HUDEP-2 (cell line): ENCODE results near the gene KCNH2.

ENCODE experiments used
- DNase-seq, 76 experiments: peaks; one replicate each; lab custom pipeline; 2025; ENCODE audit not compliant: unreplicated experiment in 76 of 76; lab: John Stamatoyannopoulos, UW

The KCNH2 gene

GRCh38 chr7:150976529-150977381 lies 1.4 kb downstream of the KCNH2 start:
- DNase-seq = peak in 1 of 76 experiments; percentile 48

- no peak for DNase-seq
These were observed 2.4 kb downstream of the KCNH2 start for GRCh38 chr7:150975536-150976319.

- peak in 68 of 76 experiments; percentile 12 to 91 (median 76) for DNase-seq
These were observed 3.4 kb downstream of the KCNH2 start for GRCh38 chr7:150974468-150975391.

GRCh38 chr7:150973571-150974451 lies 4.3 kb downstream of the KCNH2 start:
- no peak for DNase-seq

GRCh38 chr7:150972741-150973140 lies 5.4 kb downstream of the KCNH2 start:
- no peak for DNase-seq

GRCh38 chr7:150972023-150972468 lies 6.1 kb downstream of the KCNH2 start:
- DNase-seq = no peak

- no peak for DNase-seq
These were observed 6.7 kb downstream of the KCNH2 start for GRCh38 chr7:150971242-150972022.

- DNase-seq = no peak
These were observed 7.7 kb downstream of the KCNH2 start for GRCh38 chr7:150970424-150970823.

DNA sequence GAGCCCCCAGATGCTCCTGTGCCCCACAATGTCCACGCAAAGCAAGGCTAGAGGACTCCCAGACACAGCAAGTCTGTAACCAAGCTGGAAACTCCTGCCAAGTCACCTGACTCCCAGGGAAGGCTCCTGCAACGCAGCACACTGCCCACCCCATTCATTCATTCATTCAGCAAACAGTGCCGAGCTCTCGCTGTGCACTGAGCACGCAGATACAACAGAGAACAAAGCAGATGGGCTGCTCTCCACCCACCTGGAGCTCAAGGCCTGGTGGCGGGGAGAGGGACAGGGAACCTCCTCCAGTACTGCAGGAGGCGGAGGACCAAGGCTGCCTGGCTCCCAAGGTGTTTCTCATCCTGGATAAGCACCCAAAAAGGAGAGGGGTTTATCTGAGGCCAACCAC lies 8.6 kb downstream of the KCNH2 start:
- DNase-seq = no peak

DNA sequence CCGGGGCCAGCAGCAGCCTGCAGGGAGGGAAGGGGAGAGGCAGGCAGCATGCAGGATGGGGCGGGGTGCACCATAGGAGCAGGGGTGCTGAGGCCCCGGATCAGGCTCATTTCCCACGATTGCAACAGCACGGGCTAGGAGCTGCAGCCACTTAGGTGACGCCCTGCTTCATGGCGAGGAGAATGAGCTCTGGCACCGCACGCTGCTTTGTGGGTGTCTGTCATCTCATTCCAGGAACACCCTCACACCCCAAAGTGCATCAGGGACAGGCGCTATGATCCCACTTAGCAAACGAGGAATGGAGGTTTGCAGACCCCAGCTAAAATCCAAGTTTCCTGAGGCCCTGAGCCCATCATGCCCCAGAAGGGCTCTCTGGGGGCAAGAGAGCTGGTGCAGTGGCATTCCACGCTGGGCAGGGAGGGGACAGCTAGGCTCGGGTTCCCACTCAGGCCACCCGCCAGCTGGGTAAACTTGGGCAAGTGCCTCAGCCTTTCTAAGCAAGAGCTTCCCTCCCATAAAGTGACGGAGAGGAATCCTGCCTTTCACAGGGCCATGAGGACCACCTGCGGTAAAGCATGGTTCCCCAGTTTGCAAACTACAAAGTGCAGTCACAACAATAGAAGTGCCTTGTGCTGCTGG lies 9.3 kb downstream of the KCNH2 start:
- DNase-seq = no peak

GRCh38 chr7:150968056-150968733 lies 9.9 kb downstream of the KCNH2 start:
- no peak for DNase-seq

- DNase-seq = no peak
These were observed 10.8 kb downstream of the KCNH2 start for GRCh38 chr7:150967349-150967748.

DNA sequence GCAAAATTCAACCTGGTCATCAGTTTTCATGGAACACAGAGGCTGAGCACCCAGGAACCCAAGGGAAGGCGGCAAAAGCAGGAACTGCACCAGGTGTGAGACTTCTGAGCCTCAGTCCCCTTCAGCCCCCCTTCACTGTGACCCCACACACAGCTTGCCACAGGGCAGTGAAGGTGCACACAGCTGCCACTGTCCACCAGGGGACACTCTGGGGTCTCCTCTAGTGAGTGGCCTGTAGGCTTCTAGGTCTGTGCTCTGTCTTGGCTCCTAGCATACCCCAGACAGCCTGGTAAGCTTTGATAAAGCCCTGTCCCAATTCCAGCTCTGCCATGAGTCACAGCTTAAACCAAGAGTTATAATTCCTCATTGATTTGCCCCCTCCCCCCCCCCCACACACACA lies 12.1 kb downstream of the KCNH2 start:
- DNase-seq = peak in 43 of 76 experiments; percentile 15 to 69 (median 48)

DNA sequence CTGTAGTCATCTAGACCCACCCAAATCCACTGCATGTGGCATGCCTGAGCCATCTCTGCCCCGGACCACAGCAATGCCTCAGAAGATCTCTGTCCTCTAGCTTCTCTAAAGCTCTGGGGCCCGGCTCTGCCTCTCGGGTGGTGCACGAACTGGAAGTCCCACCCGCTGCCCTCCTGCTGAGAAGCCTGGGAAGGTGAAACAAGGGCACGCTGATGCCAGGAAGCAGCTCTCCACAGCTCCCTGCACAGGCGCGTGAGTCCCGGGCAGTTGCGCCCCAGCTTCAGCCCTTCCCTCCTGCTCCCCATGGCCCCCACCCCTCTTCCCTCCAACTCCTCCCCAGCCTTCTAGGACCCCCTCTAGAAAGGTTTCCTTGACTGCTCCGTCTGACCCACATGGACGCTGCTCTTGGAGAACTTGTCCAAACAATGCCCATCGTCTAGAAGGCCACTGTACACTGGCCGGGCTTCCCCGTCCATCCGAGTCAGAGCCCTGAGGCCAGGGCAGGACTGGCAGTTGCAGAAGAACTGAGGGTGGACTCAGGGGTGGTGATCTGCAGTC lies 12.8 kb downstream of the KCNH2 start:
- peak in 2 of 76 experiments; percentile 51 to 54 for DNase-seq

GRCh38 chr7:150964593-150965111 lies 13.5 kb downstream of the KCNH2 start:
- peak in 44 of 76 experiments; percentile 9 to 82 (median 48) for DNase-seq

GRCh38 chr7:150963707-150964559 lies 14.2 kb downstream of the KCNH2 start:
- no peak for DNase-seq
